Activated CD4-positive, alpha-beta memory T cell treated with anti-CD3 and anti-CD28 coated beads, Interleukin-2, amount 10 ng/mL, durations not matched to agents 7 days and 5 days (primary cell): Measurements from ENCODE around the gene PEX14. TPM values are rescaled to one million over a fixed set of nuclear protein-coding genes. Genes with fewer than 3 reads are reported as not detected.

ENCODE experiments used
- CTCF ChIA-PET: fragments of 350-600 bp; sonication (Branson Sonifier 250); formaldehyde crosslinking; loops from one replicate; lab custom pipeline; 2021; ENCODE audit warnings: antibody characterized with exemption, inconsistent platforms; lab: Charles Lee
- POLR2A ChIA-PET: fragments of 350-600 bp; sonication (Branson Sonifier 250); formaldehyde crosslinking; loops from one replicate; lab custom pipeline; 2021; ENCODE audit warnings: antibody characterized with exemption; lab: Charles Lee
- DNase-seq: peaks from one replicate; pipeline ENCODE4 v3.0.0-alpha.2; 2020
- H3K27ac Mint-ChIP-seq: one replicate; pipeline ENCODE4 v1.8.0; 2021; ENCODE audit warnings: mild to moderate bottlenecking, mixed read lengths
- H3K27me3 Mint-ChIP-seq: one replicate; pipeline ENCODE4 v1.8.0; 2021; ENCODE audit warnings: mixed read lengths
- H3K36me3 Mint-ChIP-seq: one replicate; pipeline ENCODE4 v1.8.0; 2021; ENCODE audit warnings: low read depth, mixed read lengths
- H3K4me1 Mint-ChIP-seq: one replicate; pipeline ENCODE4 v1.8.0; 2021; ENCODE audit warnings: mixed read lengths
- H3K4me3 Mint-ChIP-seq: one replicate; pipeline ENCODE4 v1.8.0; 2021; ENCODE audit warnings: mild to moderate bottlenecking, mixed read lengths
- H3K9me3 Mint-ChIP-seq: one replicate; pipeline ENCODE4 v1.8.0; 2021; ENCODE audit warnings: mixed read lengths
- total RNA-seq, 2 experiments: library from RNA; stranded (reverse); gene quantifications; one replicate each; pipeline ENCODE4 v1.2.3, GENCODE V29; 2021

The PEX14 gene
- total RNA-seq, 2 experiments from 2014 or later: 18.9 to 20.1 TPM

- Mint-ChIP-seq H3K36me3 (no peaks in the 10 kb centered on the region), H3K27me3 (peaks cover 5% of the 10 kb centered on the region), H3K9me3 (no peaks in the 10 kb centered on the region), H3K27ac (no peak overlapping the region), H3K4me3 (no peak overlapping the region), H3K4me1 (no peaks in the 10 kb centered on the region)
- POLR2A ChIA-PET: no interaction called here
- CTCF ChIA-PET: no interaction called here
- no peak for DNase-seq
Measured at GRCh38 chr1:10640843-10641553, 166.2 kb downstream of the PEX14 start.

GRCh38 chr1:10641976-10642375, 167.2 kb downstream of the PEX14 start:
- CTCF ChIA-PET: no interaction called here
- H3K9me3 Mint-ChIP-seq: no peaks in the 10 kb centered on the region
- no peak overlapping the region for H3K4me3 Mint-ChIP-seq
- peaks cover 5% of the 10 kb centered on the region for H3K27me3 Mint-ChIP-seq
- POLR2A ChIA-PET: no interaction called here
- DNase-seq: no peak
- H3K36me3 Mint-ChIP-seq: no peaks in the 10 kb centered on the region
- H3K4me1 Mint-ChIP-seq: no peaks in the 10 kb centered on the region
- H3K27ac Mint-ChIP-seq: no peak overlapping the region

- Mint-ChIP-seq H3K4me1 (no peaks in the 10 kb centered on the region), H3K9me3 (no peaks in the 10 kb centered on the region), H3K36me3 (no peaks in the 10 kb centered on the region), H3K27ac (no peak overlapping the region), H3K4me3 (no peak overlapping the region), H3K27me3 (peaks cover 5% of the 10 kb centered on the region)
- no peak for DNase-seq
- ChIA-PET POLR2A (no interaction called here), CTCF (no interaction called here)
Measured at GRCh38 chr1:10642403-10643080, 167.8 kb downstream of the PEX14 start.

- no peaks in the 10 kb centered on the region for H3K36me3 Mint-ChIP-seq
- CTCF ChIA-PET: no interaction called here
- H3K27ac Mint-ChIP-seq: no peak overlapping the region
- DNase-seq: no peak
- H3K4me1 Mint-ChIP-seq: no peaks in the 10 kb centered on the region
- no peaks in the 10 kb centered on the region for H3K9me3 Mint-ChIP-seq
- no peak overlapping the region for H3K4me3 Mint-ChIP-seq
- POLR2A ChIA-PET: no interaction called here
- H3K27me3 Mint-ChIP-seq: peaks cover 1% of the 10 kb centered on the region
Measured at GRCh38 chr1:10643607-10644306, 169.0 kb downstream of the PEX14 start.

GRCh38 chr1:10644307-10645128, 169.8 kb downstream of the PEX14 start:
- Mint-ChIP-seq H3K4me1 (no peaks in the 10 kb centered on the region), H3K36me3 (no peaks in the 10 kb centered on the region), H3K9me3 (no peaks in the 10 kb centered on the region), H3K27me3 (no peaks in the 10 kb centered on the region), H3K4me3 (no peak overlapping the region), H3K27ac (no peak overlapping the region)
- ChIA-PET CTCF (no interaction called here), POLR2A (interaction anchor here (0.6 kb wide), 1 partner anchor 735 kb away, joined by 3 read pairs; no protein-coding TSS in a partner anchor)
- DNase-seq: no peak

- Mint-ChIP-seq H3K27ac (no peak overlapping the region), H3K4me1 (no peaks in the 10 kb centered on the region), H3K4me3 (no peak overlapping the region), H3K36me3 (no peaks in the 10 kb centered on the region), H3K9me3 (no peaks in the 10 kb centered on the region), H3K27me3 (no peaks in the 10 kb centered on the region)
- CTCF ChIA-PET: no interaction called here
- no peak for DNase-seq
- POLR2A ChIA-PET: no interaction called here
Measured at GRCh38 chr1:10646347-10646861, 171.7 kb downstream of the PEX14 start.

- H3K4me1 Mint-ChIP-seq: no peaks in the 10 kb centered on the region
- H3K27ac Mint-ChIP-seq: no peak overlapping the region
- ChIA-PET CTCF (no interaction called here), POLR2A (no interaction called here)
- no peaks in the 10 kb centered on the region for H3K27me3 Mint-ChIP-seq
- DNase-seq: no peak
- H3K9me3 Mint-ChIP-seq: no peaks in the 10 kb centered on the region
- no peaks in the 10 kb centered on the region for H3K36me3 Mint-ChIP-seq
- no peak overlapping the region for H3K4me3 Mint-ChIP-seq
Measured at GRCh38 chr1:10647414-10648170, 172.8 kb downstream of the PEX14 start.

GRCh38 chr1:10648689-10649516, 174.2 kb downstream of the PEX14 start:
- H3K4me3 Mint-ChIP-seq: no peak overlapping the region

GRCh38 chr1:10649517-10650201, 174.9 kb downstream of the PEX14 start:
- Mint-ChIP-seq H3K27me3 (no peaks in the 10 kb centered on the region), H3K4me3 (no peak overlapping the region), H3K36me3 (no peaks in the 10 kb centered on the region), H3K9me3 (no peaks in the 10 kb centered on the region), H3K27ac (no peak overlapping the region), H3K4me1 (no peaks in the 10 kb centered on the region)
- ChIA-PET CTCF (no interaction called here), POLR2A (no interaction called here)
- no peak for DNase-seq

More at GRCh38 chr1:10648689-10649516, 174.2 kb downstream of the PEX14 start:
- POLR2A ChIA-PET: no interaction called here
- no peak for DNase-seq
- Mint-ChIP-seq H3K9me3 (no peaks in the 10 kb centered on the region), H3K36me3 (no peaks in the 10 kb centered on the region), H3K27ac (no peak overlapping the region), H3K27me3 (no peaks in the 10 kb centered on the region), H3K4me1 (no peaks in the 10 kb centered on the region)
- CTCF ChIA-PET: no interaction called here

- Mint-ChIP-seq H3K9me3 (no peaks in the 10 kb centered on the region), H3K27ac (no peak overlapping the region), H3K36me3 (no peaks in the 10 kb centered on the region), H3K4me3 (no peak overlapping the region), H3K4me1 (no peaks in the 10 kb centered on the region), H3K27me3 (no peaks in the 10 kb centered on the region)
- DNase-seq: no peak
- CTCF ChIA-PET: no interaction called here
- POLR2A ChIA-PET: no interaction called here
Measured at GRCh38 chr1:10650556-10651388, 176.0 kb downstream of the PEX14 start.

- Mint-ChIP-seq H3K4me3 (no peak overlapping the region), H3K4me1 (no peaks in the 10 kb centered on the region), H3K27me3 (no peaks in the 10 kb centered on the region), H3K36me3 (no peaks in the 10 kb centered on the region), H3K9me3 (no peaks in the 10 kb centered on the region), H3K27ac (no peak overlapping the region)
- ChIA-PET POLR2A (no interaction called here), CTCF (no interaction called here)
- no peak for DNase-seq
Measured at GRCh38 chr1:10651389-10651766, 176.6 kb downstream of the PEX14 start.
